HG03575 (cell line): ENCODE data around the gene SETSIP.
"Not testable (repeated sequence)": the region's sequence is repeated elsewhere in the genome, so short reads cannot be mapped to it uniquely, and the experiment has no call there.

Experiments used
- ATAC-seq: cut with Tn5 transposase; IDR thresholded peaks from one replicate; pipeline ENCODE4 v1.9.1; 2021; ENCODE audit not compliant: unreplicated experiment, insufficient number of reproducible peaks, low FRiP score; ENCODE audit errors: extremely low read depth

SETSIP gene, protein sequence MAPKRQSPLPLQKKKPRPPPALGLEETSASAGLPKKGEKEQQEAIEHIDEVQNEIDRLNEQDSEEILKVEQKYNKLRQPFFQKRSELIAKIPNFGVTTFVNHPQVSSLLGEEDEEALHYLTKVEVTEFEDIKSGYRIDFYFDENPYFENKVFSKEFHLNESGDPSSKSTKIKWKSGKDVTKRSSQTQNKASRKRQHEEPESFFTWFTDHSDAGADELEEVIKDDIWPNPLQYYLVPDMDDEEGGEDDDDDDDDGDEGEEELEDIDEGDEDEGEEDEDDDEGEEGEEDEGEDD

DNA sequence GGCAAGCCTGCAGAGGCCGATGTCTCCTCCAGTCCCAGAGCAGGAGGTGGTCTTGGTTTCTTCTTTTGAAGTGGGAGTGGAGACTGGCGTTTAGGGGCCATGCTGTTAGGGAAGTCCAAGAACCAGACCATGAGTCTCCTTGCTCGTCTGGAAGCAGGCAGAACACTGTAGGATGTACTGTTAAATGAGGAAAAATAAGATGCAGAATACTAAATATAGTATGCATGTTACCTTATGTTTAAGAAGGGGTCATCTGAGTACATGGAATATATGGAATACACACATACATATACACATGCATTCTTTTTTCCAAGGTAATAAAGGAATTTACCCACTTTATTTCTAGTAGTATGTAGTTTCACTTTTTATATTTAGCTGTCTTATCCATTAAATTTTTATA is at the start of gene SETSIP:
Gene SETSIP (minus strand): TSS at position 101 of the 400 bp plus-strand sequence. CDS start 0 bp downstream, at position 101.
- ATAC-seq, result no peak

DNA sequence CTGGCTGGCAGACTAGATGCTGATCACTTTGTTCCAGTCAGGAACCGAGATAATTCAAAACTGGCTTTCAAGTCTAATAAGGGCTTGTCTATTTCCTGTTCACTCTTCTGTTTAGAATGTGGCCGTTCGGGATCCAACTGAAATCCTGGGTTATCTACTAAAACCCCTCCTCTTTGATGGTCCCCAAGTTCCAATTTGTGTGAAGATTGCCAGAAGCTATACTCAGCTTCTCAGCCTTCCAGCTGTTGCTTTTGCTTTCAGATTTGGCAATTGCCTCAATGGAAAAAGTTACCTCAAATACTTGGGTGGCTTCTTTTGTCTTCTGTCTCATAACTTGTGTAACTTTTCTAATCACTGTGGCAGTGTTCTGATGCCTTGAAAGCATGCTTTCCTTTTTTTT is 48.7 kb upstream of the SETSIP start:
- no peak for ATAC-seq

DNA sequence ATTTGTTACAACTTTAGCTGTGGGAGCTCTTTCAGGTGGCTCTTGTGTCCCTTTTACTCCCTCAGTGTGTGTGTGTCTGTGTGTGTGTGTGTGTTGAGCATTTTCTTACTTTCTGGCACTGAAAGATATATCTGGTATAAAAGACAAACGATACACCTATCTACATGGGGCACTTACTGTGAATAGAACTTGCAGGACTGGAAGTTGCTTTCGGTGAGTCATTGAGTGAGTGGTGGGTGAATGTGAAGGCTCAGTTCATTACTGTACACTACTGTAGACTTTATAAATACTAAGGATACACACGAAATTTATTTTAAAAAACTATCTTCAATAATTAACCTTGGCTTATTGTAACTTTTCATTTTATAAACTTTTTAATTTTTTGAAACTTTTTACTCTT is 43.6 kb upstream of the SETSIP start:
- ATAC-seq, result no peak

DNA sequence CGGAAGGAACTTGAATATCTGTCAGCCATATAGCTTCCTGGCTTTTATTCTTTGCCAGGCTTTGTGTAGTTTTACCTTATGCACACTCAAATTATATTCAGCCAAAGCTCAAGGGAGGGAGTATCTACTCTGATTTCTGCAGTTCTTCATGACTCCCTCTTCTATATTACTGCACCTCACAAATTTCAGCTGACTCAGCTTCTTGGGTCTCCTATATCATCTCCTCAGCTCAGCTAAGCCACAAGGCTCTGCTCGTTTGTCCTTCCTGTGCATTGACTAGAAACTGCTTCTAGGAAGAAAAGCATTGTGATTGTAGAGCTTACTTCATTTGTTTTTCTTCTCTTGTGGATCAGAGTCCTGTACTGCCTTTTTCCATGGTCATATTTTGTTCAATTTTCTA is 42.3 kb upstream of the SETSIP start:
- no peak for ATAC-seq

DNA sequence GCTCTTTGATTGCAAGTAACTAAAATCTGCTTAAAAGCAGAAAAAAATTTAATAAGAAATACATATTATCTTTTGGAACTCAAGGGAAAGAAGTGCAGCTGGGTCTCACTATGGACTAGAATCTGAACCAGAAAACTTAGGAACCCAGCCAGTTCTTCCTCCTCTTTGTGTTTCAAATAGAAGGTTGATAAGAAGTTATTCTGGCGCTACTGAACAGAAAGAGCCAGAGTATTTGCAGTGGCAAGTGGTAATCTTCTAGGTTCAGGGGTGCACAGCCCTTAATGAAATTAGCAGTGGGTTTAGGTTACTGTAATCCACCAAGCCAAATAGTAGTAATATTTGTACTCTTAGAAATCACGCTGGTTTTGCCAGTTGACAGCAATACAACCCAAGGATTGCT is 33.4 kb upstream of the SETSIP start:
- ATAC-seq, result no peak

DNA sequence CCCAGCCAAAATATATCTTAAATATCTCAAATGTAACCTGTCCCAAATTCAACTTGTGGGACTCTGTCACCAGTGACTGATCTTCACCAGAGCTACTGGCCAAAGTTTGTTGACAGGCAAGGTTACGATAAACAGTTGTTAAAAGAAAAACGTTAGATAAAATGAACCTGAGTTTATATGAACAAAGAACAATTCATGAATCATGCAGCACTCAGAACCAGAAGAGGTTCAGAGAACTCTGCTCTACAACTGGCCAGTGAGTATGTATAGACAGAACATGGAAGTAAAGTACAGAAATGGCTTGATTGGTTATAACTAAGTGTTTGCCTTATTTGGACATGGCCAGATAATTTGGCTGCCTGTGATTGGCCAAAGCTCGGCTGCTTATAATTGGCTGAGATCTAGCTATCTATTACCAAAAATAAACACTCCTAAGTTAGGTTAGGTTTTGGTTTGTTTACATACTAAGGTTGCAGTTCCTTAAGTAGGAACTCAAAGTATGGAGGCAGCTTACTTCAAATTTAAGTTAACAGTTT is 30.4 kb upstream of the SETSIP start:
- no peak for ATAC-seq

DNA sequence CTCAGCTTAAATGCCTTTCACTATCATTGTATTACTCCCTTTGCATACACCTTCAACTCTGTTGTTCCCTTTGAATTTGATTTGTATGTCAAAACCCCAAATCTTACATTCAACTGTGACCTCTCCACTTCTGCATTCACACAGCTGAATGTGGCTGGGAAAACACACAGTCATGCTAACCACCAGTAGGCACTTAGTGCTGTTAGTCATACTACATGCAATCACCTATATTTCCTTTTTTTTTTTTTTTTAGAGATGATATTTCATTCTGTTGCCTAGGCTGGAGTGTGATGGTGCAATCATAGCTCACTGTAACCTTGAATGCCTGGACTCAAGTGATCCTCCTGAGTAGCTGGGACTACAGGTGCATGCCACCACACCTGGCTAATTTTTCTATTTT is 21.1 kb upstream of the SETSIP start:
- no peak for ATAC-seq

DNA sequence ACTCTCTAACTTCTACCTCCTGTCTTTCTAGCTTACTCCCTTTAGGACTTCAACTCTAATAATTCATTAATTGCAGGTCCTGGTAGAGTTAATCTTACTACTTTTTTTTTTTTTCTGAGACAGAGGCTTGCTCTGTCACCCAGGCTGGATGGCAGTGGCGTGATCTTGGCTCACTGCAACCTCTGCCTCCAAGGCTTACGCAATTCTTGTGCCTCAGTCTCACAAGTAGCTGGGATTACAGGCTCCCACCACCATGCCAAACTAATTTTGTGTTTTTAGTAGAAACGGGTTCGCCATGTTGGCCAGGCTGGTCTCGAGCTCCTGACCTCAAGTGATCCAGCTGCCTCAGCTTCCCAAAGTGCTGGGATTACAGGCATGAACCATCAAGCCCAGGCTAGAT is 20.7 kb upstream of the SETSIP start:
- no peak for ATAC-seq

DNA sequence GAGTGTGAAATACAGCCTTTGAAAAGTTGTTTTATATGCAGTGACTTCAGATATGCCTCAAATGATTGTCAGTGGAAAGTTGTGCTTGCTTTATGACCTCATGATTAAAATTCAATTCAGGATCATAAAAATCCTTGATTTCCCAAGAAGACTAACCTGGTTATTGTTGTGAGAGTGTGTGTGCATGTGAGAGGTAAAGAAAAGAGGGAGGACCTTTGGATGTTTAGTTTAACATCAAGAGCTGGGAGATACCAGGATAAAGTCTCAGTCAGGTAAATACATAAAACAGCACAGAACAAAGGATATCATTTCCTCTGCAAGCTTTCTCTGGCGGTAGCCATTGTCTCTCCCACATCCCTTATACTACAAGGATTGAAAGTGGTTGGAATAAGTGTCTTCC is 19.4 kb upstream of the SETSIP start:
- no peak for ATAC-seq

DNA sequence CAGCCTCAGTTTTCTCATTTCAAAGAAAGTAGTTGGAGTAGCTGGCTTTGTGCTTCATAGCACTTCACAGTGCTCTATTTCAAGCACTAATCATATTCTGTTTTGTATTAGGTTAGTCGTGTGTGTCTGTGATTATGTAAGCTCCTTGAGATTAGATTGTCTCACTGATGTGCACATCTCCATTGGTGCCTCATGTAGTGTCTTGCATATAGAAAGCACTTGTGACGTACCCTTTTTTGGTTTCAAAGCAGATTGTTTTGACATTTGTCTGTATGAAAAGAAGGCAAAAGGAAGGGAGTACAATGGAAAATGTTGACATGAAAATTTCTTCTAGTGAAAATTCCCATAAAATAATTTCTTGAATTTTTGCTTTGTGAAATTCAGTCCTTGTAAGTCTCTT is 18.9 kb upstream of the SETSIP start:
- ATAC-seq, result no peak

DNA sequence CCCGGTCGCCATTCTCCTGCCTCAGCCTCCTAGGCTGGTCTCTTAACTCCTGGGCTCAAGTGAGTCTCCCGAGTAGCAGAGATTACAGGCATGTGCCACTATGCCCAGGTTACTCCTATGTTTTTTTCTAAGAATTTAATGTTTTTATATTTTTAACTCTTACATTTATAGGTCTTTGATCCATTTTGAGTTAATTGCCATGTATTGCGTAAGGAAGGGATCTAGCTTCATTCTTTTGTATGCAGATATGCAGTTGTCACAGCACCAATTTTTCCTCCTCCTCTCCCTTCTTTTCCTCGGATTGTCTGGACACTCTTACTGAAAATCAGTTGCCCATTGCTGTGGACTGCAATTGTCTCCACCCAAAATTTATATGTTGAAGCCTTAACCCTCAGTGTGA is 16.4 kb upstream of the SETSIP start:
- ATAC-seq, result no peak

DNA sequence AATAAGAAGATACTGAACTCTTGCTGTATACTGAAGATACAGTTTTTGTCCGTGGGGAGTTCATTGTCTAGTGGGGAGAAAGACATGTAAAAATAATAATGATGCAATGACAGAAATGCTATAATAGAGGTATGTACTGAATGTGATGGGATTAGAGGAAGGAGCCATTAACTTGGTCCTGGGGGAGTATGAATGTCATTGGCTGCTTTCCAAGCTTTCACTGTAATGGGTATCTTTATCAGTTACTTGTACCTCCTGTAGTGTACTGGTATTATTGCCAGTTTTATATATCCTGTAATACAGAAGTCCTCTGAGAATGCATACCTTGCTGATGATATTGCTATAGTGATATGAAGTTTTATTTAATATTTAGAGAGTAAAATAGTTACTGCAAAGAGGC is 12.3 kb upstream of the SETSIP start:
- ATAC-seq, result no peak

DNA sequence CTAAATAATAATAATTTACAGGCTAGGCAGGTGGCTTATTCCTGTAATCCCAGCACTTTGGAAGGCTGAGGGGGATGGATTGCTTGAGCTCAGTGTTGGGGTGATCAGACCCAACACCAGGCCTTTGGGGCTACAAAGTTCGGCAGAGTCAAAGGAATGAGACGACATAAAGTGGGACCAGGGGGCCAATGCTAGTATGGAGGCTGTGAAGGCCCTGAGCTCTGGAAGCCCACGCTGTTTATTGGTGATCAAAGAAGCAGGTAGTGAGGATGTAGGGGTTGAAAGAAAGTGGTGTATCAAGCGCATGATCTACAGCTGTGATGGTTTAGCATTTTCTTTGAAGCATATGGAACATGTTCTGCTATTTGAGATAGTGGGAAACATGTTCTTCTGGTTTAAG is 10.5 kb upstream of the SETSIP start:
- no peak for ATAC-seq

DNA sequence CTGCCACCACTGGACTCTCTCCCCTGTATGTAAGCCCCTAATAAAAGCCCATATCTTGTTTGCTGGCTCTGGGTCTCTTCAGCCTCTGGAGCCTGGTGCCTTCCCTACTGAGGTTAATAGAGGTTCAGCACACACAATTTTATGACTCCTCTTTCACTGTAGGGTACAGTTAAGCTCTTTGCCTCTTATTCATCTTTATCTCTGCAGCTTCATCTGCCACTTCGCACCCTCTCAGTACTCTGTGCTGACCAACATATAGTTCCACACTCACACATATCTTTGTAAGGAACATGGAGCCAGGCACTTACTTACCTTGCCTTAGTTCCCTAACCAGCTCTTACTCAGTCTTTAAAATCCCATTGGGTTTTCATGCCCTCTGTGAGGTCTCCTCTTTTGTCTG is 9.4 kb upstream of the SETSIP start:
- ATAC-seq, result no peak

DNA sequence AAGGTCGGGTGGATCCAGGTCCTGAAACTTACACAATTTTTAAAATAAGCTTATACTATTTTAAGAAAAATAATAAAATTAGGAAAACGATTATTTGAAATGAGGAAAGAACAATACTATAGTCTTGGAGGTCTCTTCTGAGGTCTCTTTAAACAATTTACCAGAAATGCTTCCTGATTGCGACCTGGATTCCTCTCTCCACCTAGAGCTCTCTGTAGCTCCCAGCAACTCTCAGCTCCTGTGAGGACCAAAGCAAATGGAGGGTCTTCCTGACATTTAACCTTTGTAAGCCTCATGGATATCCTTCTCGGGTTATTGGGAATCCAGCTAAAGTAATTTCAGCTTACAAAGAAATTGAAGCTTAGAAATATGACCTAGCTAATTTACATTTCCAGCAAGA is 5.8 kb upstream of the SETSIP start:
- no peak for ATAC-seq

DNA sequence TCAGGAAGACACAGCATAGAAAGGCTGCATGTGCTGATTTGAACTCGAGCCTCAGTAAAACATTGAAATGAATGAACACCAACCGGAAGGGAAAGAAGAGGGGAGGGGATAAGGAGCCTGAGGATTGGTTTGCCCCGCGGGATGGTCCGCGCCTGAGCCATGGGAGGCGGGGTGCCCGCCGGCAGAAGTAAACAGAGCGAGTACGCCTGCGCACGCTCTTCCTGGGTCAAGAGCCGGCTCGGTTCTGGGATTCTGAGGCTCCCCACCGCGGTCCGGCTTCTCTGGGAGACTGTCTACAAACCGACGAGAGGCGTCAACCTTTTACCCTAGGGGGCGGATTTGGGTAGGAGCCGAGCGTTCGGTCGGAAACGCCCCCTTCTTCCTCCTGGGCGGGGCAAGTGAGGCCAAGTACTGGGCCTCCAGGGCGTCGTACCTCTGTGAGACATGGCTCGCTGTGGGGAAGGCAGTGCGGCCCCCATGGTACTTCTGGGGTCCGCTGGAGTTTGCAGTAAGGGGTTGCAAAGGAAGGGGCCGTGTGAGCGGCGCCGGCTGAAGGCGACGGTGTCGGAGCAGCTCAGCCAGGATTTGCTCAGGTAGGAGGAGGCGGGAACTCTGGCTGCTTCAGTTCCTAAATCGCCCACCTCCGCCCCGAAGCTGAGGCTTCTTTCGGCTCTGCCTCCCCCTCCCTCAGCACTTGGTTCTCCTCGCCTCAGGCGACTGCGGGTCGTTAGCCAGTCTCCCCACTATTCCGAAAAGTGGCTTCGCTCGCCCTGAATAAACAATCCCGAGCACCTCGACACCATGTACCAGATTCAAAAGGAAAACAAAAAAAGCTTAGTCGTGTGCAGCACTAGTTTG is 5.1 kb upstream of the SETSIP start, which contains the start of gene BTBD8:
Gene BTBD8 (plus strand): TSS at position 218 of the 858 bp plus-strand sequence. CDS start 227 bp downstream, at position 445.
- ATAC-seq, result peak; percentile 85

DNA sequence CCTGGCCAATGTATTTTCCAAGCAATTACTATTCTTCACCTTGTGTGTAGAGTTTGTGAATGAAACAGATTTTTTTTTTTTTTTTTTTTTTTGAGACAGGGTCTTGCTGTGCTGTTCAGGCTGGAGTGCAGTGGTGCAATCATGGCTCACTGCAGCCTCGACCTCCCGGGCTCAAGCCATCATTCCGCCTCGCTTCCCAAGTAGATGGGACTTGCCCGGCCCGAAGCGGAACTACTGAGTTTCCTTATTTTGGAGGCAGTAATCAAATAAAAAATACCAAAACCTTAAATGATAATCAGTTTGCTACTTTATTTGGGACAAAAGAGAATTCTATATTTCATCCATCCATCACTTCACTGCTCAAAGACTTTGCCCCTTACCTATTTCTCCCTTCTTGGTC is 4.2 kb upstream of the SETSIP start:
- no peak for ATAC-seq

DNA sequence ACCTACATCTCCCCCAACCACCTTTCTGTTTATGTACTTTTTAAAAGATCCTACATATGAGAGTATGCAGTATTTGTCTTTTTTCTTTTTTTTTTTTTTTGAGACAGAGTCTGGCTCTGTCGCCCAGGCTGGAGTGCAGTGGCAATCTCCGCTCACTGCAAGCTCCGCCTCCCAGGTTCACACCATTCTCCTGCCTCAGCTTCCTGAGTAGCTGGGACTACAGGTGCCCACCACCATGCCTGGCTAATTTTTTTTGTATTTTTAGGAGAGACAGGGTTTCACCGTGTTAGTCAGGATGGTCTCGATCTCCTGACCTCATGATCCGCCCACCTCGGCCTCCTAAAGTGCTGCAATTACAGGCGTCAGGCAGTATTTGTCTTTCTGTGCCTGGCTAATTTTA is 2.9 kb upstream of the SETSIP start:
- not testable (repeated sequence) for ATAC-seq

DNA sequence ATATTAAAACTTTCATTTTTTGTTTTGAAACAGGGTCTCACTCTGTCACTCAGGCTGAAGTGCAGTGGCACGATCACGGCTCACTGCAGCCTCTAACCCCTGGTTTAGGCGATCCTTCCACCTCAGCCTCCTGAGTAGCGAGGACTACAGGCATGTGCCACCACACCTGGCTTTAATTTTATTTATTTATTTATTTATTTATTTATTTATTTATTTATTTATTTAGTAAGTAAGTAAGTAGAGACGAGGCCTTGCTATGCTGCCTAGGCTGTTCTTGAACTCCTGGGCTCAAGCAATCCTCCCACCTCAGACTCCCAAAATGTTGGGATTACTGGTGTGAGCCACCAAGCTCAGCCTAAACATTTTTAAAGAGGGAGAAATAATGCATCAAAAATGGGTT is 1.2 kb upstream of the SETSIP start:
- no peak for ATAC-seq

DNA sequence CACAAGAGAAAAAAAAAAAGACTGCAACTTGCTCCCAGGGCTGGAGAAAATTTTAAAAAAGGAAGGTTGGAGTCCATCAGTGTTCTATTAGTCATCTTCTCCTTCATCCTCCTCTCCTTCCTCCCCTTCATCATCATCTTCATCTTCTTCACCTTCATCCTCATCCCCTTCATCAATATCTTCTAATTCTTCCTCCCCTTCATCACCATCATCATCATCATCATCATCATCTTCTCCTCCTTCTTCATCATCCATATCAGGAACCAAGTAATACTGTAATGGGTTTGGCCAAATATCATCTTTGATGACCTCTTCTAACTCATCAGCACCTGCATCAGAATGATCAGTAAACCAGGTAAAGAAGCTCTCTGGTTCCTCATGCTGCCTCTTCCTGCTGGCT is 765 bp downstream of the SETSIP start:
- ATAC-seq, result not testable (repeated sequence)
